Immature natural killer cell (primary cell): ENCODE data around the gene WDR59. TPM values are rescaled to one million over a fixed set of nuclear protein-coding genes. Genes with fewer than 3 reads are reported as not detected.
"Not testable (repeated sequence)": the region's sequence is repeated elsewhere in the genome, so short reads cannot be mapped to it uniquely, and the experiment has no call there.

Experiments used
- DNase-seq, 3 donors: peaks; one replicate each; pipeline ENCODE4 v3.0.0; 2022; ENCODE audit warnings: mixed read lengths in 1 of 3
- H3K27ac Mint-ChIP-seq, 6 donors: one replicate each; pipeline ENCODE4 v1.8.0; 2020; ENCODE audit warnings: mixed read lengths in 6 of 6, mild to moderate bottlenecking in 5 of 6, inconsistent platforms in 4 of 6, moderate library complexity in 3 of 6
- H3K27me3 Mint-ChIP-seq, 3 donors: one replicate each; pipeline ENCODE4 v1.8.0; 2020 to 2021; ENCODE audit warnings: low read depth in 3 of 3, mild to moderate bottlenecking in 3 of 3, mixed read lengths in 3 of 3, moderate library complexity in 3 of 3, inconsistent platforms in 1 of 3
- H3K36me3 Mint-ChIP-seq, 3 donors: one replicate each; pipeline ENCODE4 v1.8.0; 2020; ENCODE audit warnings: mixed read lengths in 3 of 3, inconsistent platforms in 2 of 3, mild to moderate bottlenecking in 2 of 3
- H3K4me1 Mint-ChIP-seq, 2 donors: one replicate each; pipeline ENCODE4 v1.8.0; 2020; ENCODE audit warnings: inconsistent platforms in 2 of 2, mild to moderate bottlenecking in 2 of 2, mixed read lengths in 2 of 2, moderate library complexity in 1 of 2
- H3K4me3 Mint-ChIP-seq, 5 donors: one replicate each; pipeline ENCODE4 v1.8.0; 2020; ENCODE audit warnings: mild to moderate bottlenecking in 5 of 5, mixed read lengths in 5 of 5, inconsistent platforms in 3 of 5, moderate library complexity in 3 of 5
- H3K9me3 Mint-ChIP-seq, 6 donors: one replicate each; pipeline ENCODE4 v1.8.0; 2020; ENCODE audit warnings: mild to moderate bottlenecking in 6 of 6, mixed read lengths in 6 of 6, inconsistent platforms in 4 of 6, moderate library complexity in 3 of 6
- polyA plus RNA-seq, 3 donors: library from polyadenylated mRNA; unstranded; fragments of 300-500 nt; fragmentation: Illumina TruSeq; gene quantifications; one replicate each; pipeline ENCODE4 v1.2.3, GENCODE V29; 2021

WDR59 gene
- polyA plus RNA-seq, 3 donors from 2014 or later = 3.1 to 10.2 (median 6.5) TPM

DNA sequence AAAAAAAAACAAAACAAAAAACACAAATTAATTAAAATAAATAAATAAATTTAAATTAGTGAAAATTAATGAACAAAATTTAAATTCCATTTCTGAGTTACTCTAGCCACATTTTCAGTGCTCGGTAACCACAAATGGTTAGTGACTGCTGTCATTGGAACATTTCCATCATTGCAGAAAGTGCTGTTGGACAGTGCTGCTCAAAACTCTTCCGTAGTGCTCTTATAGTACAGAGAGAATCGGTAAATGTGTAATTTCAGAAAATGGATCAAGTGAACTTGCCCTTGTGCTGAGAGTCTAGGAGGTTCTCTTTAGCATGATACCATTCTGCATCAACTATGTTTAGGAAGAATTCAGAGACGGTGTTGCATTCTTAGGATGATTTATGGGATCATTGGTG, 37.6 kb upstream of the WDR59 start:
- Mint-ChIP-seq H3K9me3 (peaks cover 8 to 18% (median 10%) of the 10 kb centered on the region in 6 donors), H3K36me3 (peaks cover 13 to 19% (median 16%) of the 10 kb centered on the region in 3 donors), H3K27ac (no peak overlapping the region), H3K27me3 (peaks cover 2 to 4% (median 3%) of the 10 kb centered on the region in 3 donors), H3K4me3 (no peak overlapping the region), H3K4me1 (peaks cover 2 to 8% of the 10 kb centered on the region in 2 donors)
- DNase-seq = no peak

DNA sequence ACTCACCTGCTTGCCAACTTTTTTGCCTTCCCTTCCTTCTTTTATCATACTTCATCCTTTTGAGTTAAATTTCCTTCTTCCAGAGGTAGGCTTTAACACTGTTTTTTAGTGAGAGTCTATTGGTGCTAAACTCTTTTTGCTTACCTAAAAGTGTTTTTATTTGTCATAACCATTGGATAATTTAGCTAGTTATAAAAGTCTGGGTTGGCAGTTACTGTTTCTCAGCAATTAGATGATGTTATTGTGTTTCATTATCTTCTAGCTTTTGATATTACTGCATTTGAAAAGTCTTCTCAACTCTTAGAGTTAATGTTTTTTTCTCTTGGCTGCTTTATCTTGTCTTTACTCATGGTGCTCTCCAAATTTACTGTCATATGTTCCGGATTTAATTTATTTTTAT, 36.5 kb upstream of the WDR59 start:
- peaks cover 13 to 19% (median 16%) of the 10 kb centered on the region in 3 donors for H3K36me3 Mint-ChIP-seq
- peaks cover 8 to 18% (median 10%) of the 10 kb centered on the region in 6 donors for H3K9me3 Mint-ChIP-seq
- no peak overlapping the region for H3K4me3 Mint-ChIP-seq
- H3K27ac Mint-ChIP-seq = no peak overlapping the region
- H3K4me1 Mint-ChIP-seq = peaks cover 2 to 8% of the 10 kb centered on the region in 2 donors
- DNase-seq = no peak
- peaks cover 2 to 4% (median 3%) of the 10 kb centered on the region in 3 donors for H3K27me3 Mint-ChIP-seq

GRCh38 chr16:75019586-75019985, 34.7 kb upstream of the WDR59 start:
- H3K36me3 Mint-ChIP-seq = peaks cover 13 to 19% (median 16%) of the 10 kb centered on the region in 3 donors
- no peak overlapping the region for H3K27ac Mint-ChIP-seq
- H3K4me3 Mint-ChIP-seq = no peak overlapping the region
- H3K9me3 Mint-ChIP-seq = peaks cover 8 to 18% (median 10%) of the 10 kb centered on the region in 6 donors
- DNase-seq = no peak
- H3K4me1 Mint-ChIP-seq = peaks cover 2 to 6% of the 10 kb centered on the region in 2 donors
- peaks cover 2 to 4% (median 3%) of the 10 kb centered on the region in 3 donors for H3K27me3 Mint-ChIP-seq

DNA sequence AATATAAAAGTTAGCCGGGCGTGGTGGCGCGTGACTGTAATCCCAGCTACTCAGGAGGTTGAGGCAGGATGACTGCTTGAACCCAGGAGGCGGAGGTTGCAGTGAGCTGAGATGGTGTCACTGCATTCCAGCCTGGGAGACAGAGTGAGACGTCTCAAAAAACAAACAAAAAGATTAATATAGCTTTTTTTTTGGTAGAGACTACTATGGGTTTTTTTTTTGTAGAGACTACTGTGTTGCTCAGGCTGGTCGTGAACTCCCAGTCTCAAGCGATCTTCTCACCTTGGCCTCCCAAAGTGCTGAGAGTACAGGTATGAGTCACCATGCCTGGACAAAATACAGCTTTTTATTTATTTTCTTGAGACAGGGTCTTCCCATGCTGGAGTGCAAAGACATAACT, 34.1 kb upstream of the WDR59 start:
- peaks cover 0 to under 1% of the 10 kb centered on the region in 2 donors for H3K4me1 Mint-ChIP-seq
- DNase-seq = no peak
- H3K4me3 Mint-ChIP-seq = no peak overlapping the region
- H3K36me3 Mint-ChIP-seq = peaks cover 13 to 19% (median 16%) of the 10 kb centered on the region in 3 donors
- H3K9me3 Mint-ChIP-seq = peaks cover 8 to 18% (median 10%) of the 10 kb centered on the region in 6 donors
- no peak overlapping the region for H3K27ac Mint-ChIP-seq
- H3K27me3 Mint-ChIP-seq = peaks cover 2 to 4% (median 3%) of the 10 kb centered on the region in 3 donors

- H3K27ac Mint-ChIP-seq = no peak overlapping the region
- no peak for DNase-seq
- peaks cover 2 to 4% (median 3%) of the 10 kb centered on the region in 3 donors for H3K27me3 Mint-ChIP-seq
- peaks cover 8 to 18% (median 10%) of the 10 kb centered on the region in 6 donors for H3K9me3 Mint-ChIP-seq
- H3K36me3 Mint-ChIP-seq = peaks cover 13 to 17% (median 13%) of the 10 kb centered on the region in 3 donors
- no peak overlapping the region for H3K4me3 Mint-ChIP-seq
- peaks cover 0 to under 1% of the 10 kb centered on the region in 2 donors for H3K4me1 Mint-ChIP-seq
Measured at GRCh38 chr16:75017670-75018525, 33.0 kb upstream of the WDR59 start.

- H3K4me3 Mint-ChIP-seq, H3K36me3 Mint-ChIP-seq, H3K27ac Mint-ChIP-seq, DNase-seq, H3K4me1 Mint-ChIP-seq, H3K27me3 Mint-ChIP-seq, H3K9me3 Mint-ChIP-seq: not testable (repeated sequence)
Measured at GRCh38 chr16:75016451-75017081, 31.6 kb upstream of the WDR59 start.

- H3K4me1 Mint-ChIP-seq = peaks cover 0 to 10% of the 10 kb centered on the region in 2 donors
- no peaks in the 10 kb centered on the region for H3K36me3 Mint-ChIP-seq
- DNase-seq = no peak
- H3K4me3 Mint-ChIP-seq = no peak overlapping the region
- H3K27me3 Mint-ChIP-seq = no peaks in the 10 kb centered on the region
- no peaks in the 10 kb centered on the region for H3K9me3 Mint-ChIP-seq
- no peak overlapping the region for H3K27ac Mint-ChIP-seq
Measured at GRCh38 chr16:75014318-75014717, 29.4 kb upstream of the WDR59 start.

DNA sequence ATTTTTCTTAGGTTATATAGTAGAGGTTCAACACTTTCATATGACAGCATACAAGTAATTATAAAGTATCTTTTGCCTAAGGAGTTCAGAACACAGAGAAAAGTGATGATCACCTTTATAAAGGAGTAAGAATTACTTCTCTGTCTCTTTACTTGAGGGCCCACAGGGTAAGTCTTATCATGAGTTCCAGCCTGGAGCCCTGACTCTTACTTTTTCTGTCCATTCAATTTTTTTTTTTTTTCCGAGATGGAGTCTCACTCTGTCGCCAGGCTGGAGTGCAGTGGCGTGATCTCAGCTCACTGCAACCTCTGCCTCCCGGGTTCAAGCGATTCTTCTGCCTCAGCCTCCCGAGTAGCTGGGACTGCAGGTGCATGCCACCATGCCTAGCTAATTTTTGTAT, 28.2 kb upstream of the WDR59 start:
- not testable (repeated sequence) for DNase-seq, H3K36me3 Mint-ChIP-seq, H3K4me3 Mint-ChIP-seq, H3K9me3 Mint-ChIP-seq, H3K27me3 Mint-ChIP-seq, H3K27ac Mint-ChIP-seq, H3K4me1 Mint-ChIP-seq

DNA sequence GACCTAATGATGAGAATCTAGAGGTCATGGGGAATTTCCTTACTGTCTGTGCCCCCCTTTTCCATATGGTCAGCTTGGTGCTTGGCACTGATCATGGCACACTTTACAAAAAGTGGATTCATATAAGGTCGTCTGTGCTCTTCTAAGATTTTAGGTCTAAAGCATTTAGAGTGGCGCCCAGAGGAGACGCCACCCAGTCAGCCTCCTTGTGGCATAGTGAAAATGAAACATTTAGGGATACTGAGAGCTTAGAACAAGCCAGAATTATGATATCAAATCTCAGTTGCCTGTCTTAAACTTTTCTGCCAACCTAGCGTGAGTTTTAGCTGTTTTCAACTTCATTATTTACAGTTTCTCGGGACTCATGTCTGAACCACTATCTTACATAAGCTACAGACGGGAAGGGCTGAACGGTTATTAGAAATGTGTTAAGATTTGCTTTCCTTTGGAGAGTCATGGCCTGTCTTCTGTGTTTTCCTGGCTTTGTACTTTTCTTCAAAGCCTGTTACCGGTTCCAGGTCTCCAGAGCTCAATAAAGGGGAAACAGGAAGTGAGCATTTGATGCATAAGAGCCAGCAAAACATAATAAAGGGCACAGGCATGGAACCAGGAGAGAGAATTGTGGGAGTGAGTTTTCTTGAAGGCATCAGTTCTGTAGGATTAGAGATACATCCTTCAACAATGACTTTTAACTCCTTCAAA, 27.6 kb upstream of the WDR59 start:
- DNase-seq = no peak
- H3K27ac Mint-ChIP-seq = peak overlapping the region in 2 of 6 donors; percentile 9 to 49
- no peaks in the 10 kb centered on the region for H3K27me3 Mint-ChIP-seq
- H3K9me3 Mint-ChIP-seq = no peaks in the 10 kb centered on the region
- H3K4me1 Mint-ChIP-seq = peaks cover 0 to 10% of the 10 kb centered on the region in 2 donors
- peak overlapping the region in 1 of 5 donors; percentile 67 for H3K4me3 Mint-ChIP-seq
- no peaks in the 10 kb centered on the region for H3K36me3 Mint-ChIP-seq

- Mint-ChIP-seq H3K4me3 (no peak overlapping the region), H3K27me3 (no peaks in the 10 kb centered on the region), H3K4me1 (peaks cover 0 to 10% of the 10 kb centered on the region in 2 donors), H3K27ac (peak overlapping the region in 1 of 6 donors; percentile 9), H3K36me3 (no peaks in the 10 kb centered on the region), H3K9me3 (no peaks in the 10 kb centered on the region)
- peak in 1 of 3 donors; percentile 2 for DNase-seq
Measured at GRCh38 chr16:75011634-75012307, 26.8 kb upstream of the WDR59 start.

- Mint-ChIP-seq H3K27ac (no peak overlapping the region), H3K27me3 (no peaks in the 10 kb centered on the region), H3K4me3 (no peak overlapping the region), H3K9me3 (no peaks in the 10 kb centered on the region), H3K4me1 (peaks cover 0 to 10% of the 10 kb centered on the region in 2 donors), H3K36me3 (no peaks in the 10 kb centered on the region)
- DNase-seq = no peak
Measured at GRCh38 chr16:75010427-75010826, 25.5 kb upstream of the WDR59 start.

DNA sequence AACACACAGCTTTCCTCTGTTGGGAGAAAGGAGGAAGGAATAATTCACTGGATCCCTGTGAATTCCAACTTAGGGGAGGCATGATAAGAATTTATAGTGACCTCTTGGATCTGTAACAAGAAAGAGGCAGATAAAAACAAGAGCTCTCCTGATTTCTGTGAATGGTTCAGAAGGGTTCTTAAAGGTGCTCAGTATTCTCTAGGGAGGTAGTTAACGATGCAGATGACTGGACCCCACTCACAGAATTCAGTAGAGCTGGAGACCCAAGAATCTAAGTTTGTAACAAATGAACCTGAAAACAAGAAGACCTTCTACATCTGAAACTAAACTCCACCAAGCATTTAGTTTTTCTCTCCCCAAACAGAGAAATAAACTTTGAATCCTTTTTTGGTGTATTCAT, 22.5 kb upstream of the WDR59 start:
- H3K36me3 Mint-ChIP-seq = no peaks in the 10 kb centered on the region
- DNase-seq = no peak
- H3K27ac Mint-ChIP-seq = no peak overlapping the region
- H3K4me1 Mint-ChIP-seq = peaks cover 0 to 4% of the 10 kb centered on the region in 2 donors
- peaks cover 0 to 3% (median 0%) of the 10 kb centered on the region in 3 donors for H3K27me3 Mint-ChIP-seq
- H3K4me3 Mint-ChIP-seq = no peak overlapping the region
- H3K9me3 Mint-ChIP-seq = no peaks in the 10 kb centered on the region

DNA sequence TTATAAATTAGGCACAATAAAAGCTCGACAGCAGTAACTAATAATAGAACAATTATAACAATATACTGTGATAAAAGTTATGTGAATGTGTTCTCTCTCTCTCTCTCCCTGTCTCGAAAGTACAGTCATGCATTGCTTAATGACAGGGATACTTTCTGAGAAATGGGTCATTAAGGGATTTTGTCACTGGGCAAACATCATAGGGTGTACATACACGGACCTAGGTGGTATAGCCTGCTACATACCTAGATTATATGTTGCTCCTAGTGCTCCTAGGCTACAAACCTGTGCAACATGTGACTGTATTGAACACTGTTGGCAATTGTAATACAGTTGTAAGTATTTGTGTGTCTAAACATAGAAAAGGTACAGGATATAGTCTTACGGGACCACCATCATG, 20.8 kb upstream of the WDR59 start:
- no peak overlapping the region for H3K4me3 Mint-ChIP-seq
- H3K36me3 Mint-ChIP-seq = no peaks in the 10 kb centered on the region
- no peak for DNase-seq
- H3K9me3 Mint-ChIP-seq = no peaks in the 10 kb centered on the region
- H3K4me1 Mint-ChIP-seq = peaks cover 3 to 5% of the 10 kb centered on the region in 2 donors
- H3K27ac Mint-ChIP-seq = no peak overlapping the region
- peaks cover 4 to 6% (median 6%) of the 10 kb centered on the region in 3 donors for H3K27me3 Mint-ChIP-seq
